SU-DHL-6 (cell line): ENCODE data around the gene GLYATL3.

Experiments
- EZH2phosphoT487 ChIP-seq: fragments of 200-600 bp; sonication (generic), shearing (Covaris generic); conservative IDR thresholded peaks from 2 replicates; pipeline ENCODE4 v1.6.1; 2018; ENCODE audit warnings: mild to moderate bottlenecking, antibody characterized with exemption, low read length, moderate library complexity, mixed read lengths
- TF ChIP-seq, protein P1 (sequence below): fragments of 200-600 bp; sonication (generic); IDR thresholded peaks from one replicate; pipeline ENCODE4 v1.5.1; 2017; ENCODE audit warnings: antibody characterized with exemption, mild to moderate bottlenecking, low read length, moderate library complexity; ENCODE audit not compliant: insufficient read depth, poor library complexity, severe bottlenecking

- TF ChIP-seq, protein P1, sequence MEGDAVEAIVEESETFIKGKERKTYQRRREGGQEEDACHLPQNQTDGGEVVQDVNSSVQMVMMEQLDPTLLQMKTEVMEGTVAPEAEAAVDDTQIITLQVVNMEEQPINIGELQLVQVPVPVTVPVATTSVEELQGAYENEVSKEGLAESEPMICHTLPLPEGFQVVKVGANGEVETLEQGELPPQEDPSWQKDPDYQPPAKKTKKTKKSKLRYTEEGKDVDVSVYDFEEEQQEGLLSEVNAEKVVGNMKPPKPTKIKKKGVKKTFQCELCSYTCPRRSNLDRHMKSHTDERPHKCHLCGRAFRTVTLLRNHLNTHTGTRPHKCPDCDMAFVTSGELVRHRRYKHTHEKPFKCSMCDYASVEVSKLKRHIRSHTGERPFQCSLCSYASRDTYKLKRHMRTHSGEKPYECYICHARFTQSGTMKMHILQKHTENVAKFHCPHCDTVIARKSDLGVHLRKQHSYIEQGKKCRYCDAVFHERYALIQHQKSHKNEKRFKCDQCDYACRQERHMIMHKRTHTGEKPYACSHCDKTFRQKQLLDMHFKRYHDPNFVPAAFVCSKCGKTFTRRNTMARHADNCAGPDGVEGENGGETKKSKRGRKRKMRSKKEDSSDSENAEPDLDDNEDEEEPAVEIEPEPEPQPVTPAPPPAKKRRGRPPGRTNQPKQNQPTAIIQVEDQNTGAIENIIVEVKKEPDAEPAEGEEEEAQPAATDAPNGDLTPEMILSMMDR, result no peak
- TF ChIP-seq EZH2phosphoT487, result no peak
These were observed 70.9 kb downstream of the GLYATL3 start for GRCh38 chr6:49570474-49571079.
